PC-3 (cell line): Measurements from ENCODE around the gene MYCT1. TPM values are rescaled to one million over a fixed set of nuclear protein-coding genes. Genes with fewer than 3 reads are reported as not detected.
A peak's percentile ranks its signal among the peaks of the same experiment; 100 is the strongest.

Experiments used
- ATAC-seq: fragments of 200-7000 bp; cut with Tn5 transposase; 2 replicates; pipeline ENCODE4 v1.9.1; 2020; ENCODE audit warnings: mild to moderate bottlenecking, moderate library complexity
- Bru-seq: library from RNA; stranded (reverse); fragments of 400-500 nt; gene quantifications from one replicate; lab custom pipeline; 2021; lab: Mats Ljungman, UMichigan
- BruChase-seq, 2 experiments: library from RNA; stranded (reverse); fragments of 400-500 nt; gene quantifications; one replicate each; lab custom pipeline; 2021; lab: Mats Ljungman, UMichigan
- BruUV-seq: library from RNA; stranded (reverse); fragments of 400-500 nt; replicated peaks from 2 replicates; lab custom pipeline; 2021; lab: Mats Ljungman, UMichigan
- CTCF ChIA-PET: fragments of 300-600 bp; sonication (Branson Sonifier 250); formaldehyde crosslinking; loops from one replicate; lab custom pipeline; 2022; ENCODE audit warnings: antibody characterized with exemption; lab: Charles Lee
- POLR2A ChIA-PET: fragments of 300-600 bp; sonication (Branson Sonifier 250); formaldehyde crosslinking; loops from one replicate; lab custom pipeline; 2022; ENCODE audit warnings: antibody characterized with exemption; ENCODE audit not compliant: unreplicated experiment; lab: Charles Lee
- DNase-seq: peaks from one replicate; pipeline ENCODE4 v3.0.0-alpha.2; 2015
- H2AFZ ChIP-seq: fragments of 300-600 bp; sonication (generic); 2 replicates; pipeline ENCODE4 v1.6.0; 2016; ENCODE audit warnings: antibody characterized with exemption, low read length
- H3F3A ChIP-seq: fragments of 300-600 bp; sonication (generic); one replicate; pipeline ENCODE4 v1.6.0; 2017; ENCODE audit warnings: antibody characterized with exemption, low read length, control low read depth, mild to moderate bottlenecking; ENCODE audit not compliant: unreplicated experiment
- H3K27ac ChIP-seq: fragments of 300-600 bp; sonication (generic); 2 replicates; pipeline ENCODE4 v1.5.1; 2016; ENCODE audit warnings: mild to moderate bottlenecking, low read length
- H3K27me3 ChIP-seq: fragments of 300-600 bp; sonication (generic); 2 replicates; pipeline ENCODE4 v1.6.1; 2016; ENCODE audit warnings: low read length, mixed read lengths
- H3K36me3 ChIP-seq: fragments of 300-600 bp; sonication (generic); 2 replicates; pipeline ENCODE4 v1.6.1; 2016; ENCODE audit warnings: low read depth, mixed run types, low read length, mixed read lengths
- H3K4me1 ChIP-seq: fragments of 300-600 bp; sonication (generic); 2 replicates; pipeline ENCODE4 v1.5.1; 2016; ENCODE audit warnings: low read length; ENCODE audit not compliant: insufficient read depth
- H3K4me2 ChIP-seq: fragments of 300-600 bp; sonication (generic); 2 replicates; pipeline ENCODE4 v1.6.0; 2016; ENCODE audit warnings: low read length
- H3K4me3 ChIP-seq: fragments of 300-600 bp; sonication (generic); 2 replicates; pipeline ENCODE4 v1.5.1; 2016; ENCODE audit warnings: mild to moderate bottlenecking, low read length, mixed read lengths
- H3K79me2 ChIP-seq: fragments of 300-600 bp; sonication (generic); 2 replicates; pipeline ENCODE4 v1.6.1; 2017; ENCODE audit warnings: low read length, mixed read lengths
- H3K9ac ChIP-seq: fragments of 300-600 bp; sonication (generic); 2 replicates; pipeline ENCODE4 v1.6.0; 2016; ENCODE audit warnings: mild to moderate bottlenecking, low read length
- H3K9me2 ChIP-seq: fragments of 300-600 bp; sonication (generic); replicated peaks from 2 replicates; pipeline ENCODE4 v1.6.1; 2016; ENCODE audit warnings: mixed run types, low read length, mixed read lengths
- H3K9me3 ChIP-seq: fragments of 300-600 bp; sonication (generic); 2 replicates; pipeline ENCODE4 v1.6.1; 2016; ENCODE audit warnings: low read length, mixed read lengths
- H4K20me1 ChIP-seq: fragments of 300-600 bp; sonication (generic); 2 replicates; pipeline ENCODE4 v1.6.1; 2016; ENCODE audit warnings: low read length, mixed read lengths
- CTCF ChIP-seq: fragments of 300-600 bp; sonication (generic); conservative IDR thresholded peaks from 2 replicates; pipeline ENCODE4 v1.5.1; 2017; ENCODE audit warnings: antibody characterized with exemption, low read depth, mild to moderate bottlenecking, low read length
- EZH2 ChIP-seq: fragments of 300-600 bp; sonication (generic); IDR thresholded peaks from one replicate; pipeline ENCODE4 v1.6.1; 2017; ENCODE audit warnings: antibody characterized with exemption, mild to moderate bottlenecking, low read length; ENCODE audit not compliant: unreplicated experiment
- EZH2phosphoT487 ChIP-seq: fragments of 300-600 bp; sonication (generic); IDR thresholded peaks from 2 replicates; pipeline ENCODE4 v1.6.1; 2018; ENCODE audit warnings: mild to moderate bottlenecking, antibody characterized with exemption, low read length, borderline replicate concordance
- intact Hi-C: fragments of 100-400 bp; cut with micrococcal nuclease; formaldehyde crosslinking; loops from 2 replicates; pipeline ENCODE4 v1.9.0; 2023
- long read RNA-seq: library from polyadenylated mRNA; unstranded; transcript quantifications from one replicate; pipeline ENCODE4 v2.0.0, GENCODE V29; 2021; ENCODE audit not compliant: unreplicated experiment
- total RNA-seq: library from RNA; depleted of rRNA; stranded (reverse); fragments of >200 nt; gene quantifications from 2 replicates; pipeline ENCODE4 v1.2.3, GENCODE V29; 2014; rRNA removed

The MYCT1 gene
- total RNA-seq, result 0.55 TPM in 1 of 2 replicates, not detected in the other
- percentile 8 among the genes with signal in this experiment for Bru-seq, nascent RNA
- BruChase-seq, experiment 1, labeled RNA remaining after a 6-hour chase, result percentile 17 among the genes with signal in this experiment
- percentile 10 among the genes with signal in this experiment for BruChase-seq, experiment 2, labeled RNA remaining after a 2-hour chase
- long read RNA-seq, result 0 reads

- ChIA-PET CTCF (no interaction called here), POLR2A (no interaction called here)
- Histone ChIP-seq H3K27ac (0 out of 2 replicates have a peak within 1 kb of the TSS, but pooled peaks have one; percentile 28), H3K4me1 (peaks cover 10% of the 10 kb centered on the region), H3K9me2 (no peaks in the 10 kb centered on the region), H2AFZ (no peak within 1 kb of the TSS), H3K27me3 (peaks cover 17% of the 10 kb centered on the region), H3K9ac (no peak within 1 kb of the TSS), H3K4me3 (no peak within 1 kb of the TSS), H3K79me2 (no peaks in the 10 kb centered on the region), H4K20me1 (no peaks in the 10 kb centered on the region), H3K4me2 (peak within 1 kb of the TSS; percentile 37; the same call in 1 of the 2 replicates), H3F3A (no peaks in the 10 kb centered on the region), H3K9me3 (no peaks in the 10 kb centered on the region), H3K36me3 (no peaks in the 10 kb centered on the region)
- ATAC-seq (no peak), DNase-seq (no peak)
- TF ChIP-seq CTCF (no peak), EZH2phosphoT487 (no peak), EZH2 (no peak)
- intact Hi-C loops, result no loop called here
- BruUV-seq, result no TSS peak
Measured at GRCh38 chr6:152697634-152698033, at the start of gene MYCT1. Gene MYCT1, plus strand, starts transcription at chr6:152697897. Its CDS starts 6 bp downstream, at chr6:152697903.

GRCh38 chr6:152648105-152648504 is 49.6 kb upstream of the MYCT1 start:
- Histone ChIP-seq H3F3A (no peaks in the 10 kb centered on the region), H3K36me3 (no peaks in the 10 kb centered on the region), H3K4me1 (no peaks in the 10 kb centered on the region), H3K9me2 (no peaks in the 10 kb centered on the region), H3K4me2 (no peak overlapping the region), H2AFZ (no peak overlapping the region), H3K27ac (no peak overlapping the region), H3K79me2 (no peaks in the 10 kb centered on the region), H3K4me3 (no peak overlapping the region), H3K27me3 (peaks cover 69% of the 10 kb centered on the region), H3K9me3 (no peaks in the 10 kb centered on the region), H3K9ac (no peak overlapping the region), H4K20me1 (no peaks in the 10 kb centered on the region)
- DNase-seq (no peak), ATAC-seq (no peak)
- POLR2A ChIA-PET, result no interaction called here
- BruUV-seq, result no TSS peak
- intact Hi-C loops, result no loop called here
- TF ChIP-seq CTCF, result no peak
- CTCF ChIA-PET, result no interaction called here

GRCh38 chr6:152651986-152652385 is 45.7 kb upstream of the MYCT1 start:
- no TSS peak for BruUV-seq
- peak; percentile 42 for ATAC-seq
- Histone ChIP-seq H3K4me2 (no peak overlapping the region), H3K36me3 (no peaks in the 10 kb centered on the region), H3K9me2 (no peaks in the 10 kb centered on the region), H3K9me3 (no peaks in the 10 kb centered on the region), H2AFZ (no peak overlapping the region), H3K9ac (no peak overlapping the region), H3K4me3 (no peak overlapping the region), H3K79me2 (no peaks in the 10 kb centered on the region), H3K4me1 (no peaks in the 10 kb centered on the region), H4K20me1 (no peaks in the 10 kb centered on the region), H3K27me3 (peaks cover 55% of the 10 kb centered on the region), H3F3A (no peaks in the 10 kb centered on the region), H3K27ac (no peak overlapping the region)
- POLR2A ChIA-PET, result no interaction called here
- CTCF ChIA-PET, result interaction anchor here (0.6 kb wide), 1 partner anchor 46 kb away, joined by 4 read pairs; no protein-coding TSS in a partner anchor
- TF ChIP-seq CTCF (no peak), EZH2 (no peak)
- intact Hi-C loops, result no loop called here
- no peak for DNase-seq
